K562 (cell line): ENCODE data around the gene COL4A6. TPM values are rescaled to one million over a fixed set of nuclear protein-coding genes. Genes with fewer than 3 reads are reported as not detected.

Experiments
- ATAC-seq: fragments of 200-7000 bp; cut with Tn5 transposase; 3 replicates; pipeline ENCODE4 v1.9.1; 2020; ENCODE audit warnings: moderate library complexity
- BruUV-seq: library from RNA; stranded (reverse); fragments of 400-500 nt; replicated peaks from 2 replicates; lab custom pipeline; 2021; lab: Mats Ljungman, UMichigan
- CTCF ChIA-PET: fragments of 300-600 bp; formaldehyde crosslinking; extraction: SDS; loops from one replicate; lab custom pipeline; 2021; ENCODE audit warnings: low intra/inter-chr PET ratio; lab: Yijun Ruan, JAX
- POLR2A ChIA-PET: fragments of 300-600, 350-650 bp; sonication (Branson Sonifier 250); formaldehyde crosslinking; extraction: SDS; loops from one replicate; lab custom pipeline; 2021; ENCODE audit warnings: antibody characterized with exemption, inconsistent platforms; lab: Yijun Ruan, JAX
- DNase-seq, 4 experiments: peaks; one replicate each; pipeline versions ENCODE4 v3.0.0 to v3.0.0-alpha.2; 2011 to 2018; ENCODE audit warnings: low spot score in 3 of 4, mixed read lengths in 3 of 4; ENCODE audit errors: extremely low read depth in 1 of 4
- FAIRE-seq: peaks from 2 replicates; lab custom pipeline; 2011; peaks lifted over from hg19 to GRCh38; lab: Jason Lieb, UNC
- H2AFZ ChIP-seq: 2 replicates; pipeline ENCODE4 v1.6.0; 2011; ENCODE audit warnings: low read depth, low read length, control low read depth, inconsistent platforms
- H3K27ac ChIP-seq: fragments of 200-600 bp; 3 replicates; pipeline ENCODE4 v1.8.0; 2011; ENCODE audit warnings: low read depth, mild to moderate bottlenecking, control low read depth, inconsistent platforms, low read length, moderate library complexity, mixed read lengths; ENCODE audit errors: extremely low read depth
- H3K27me3 ChIP-seq, 2 experiments: fragments of 300-600 bp in 1 of 2; 2 replicates in 1 of 2; 3 replicates in 1 of 2; pipeline versions ENCODE4 v1.6.0 to v1.8.0; 2011; ENCODE audit warnings: inconsistent platforms in 2 of 2, low read length in 2 of 2, mild to moderate bottlenecking in 1 of 2, mixed read lengths in 1 of 2, moderate library complexity in 1 of 2; ENCODE audit not compliant: control insufficient read depth in 2 of 2, insufficient read depth in 2 of 2
- H3K36me3 ChIP-seq: fragments of 300-600 bp; 3 replicates; pipeline ENCODE4 v1.8.0; 2011; ENCODE audit warnings: mild to moderate bottlenecking, low read length, inconsistent platforms; ENCODE audit not compliant: control insufficient read depth, insufficient read depth
- H3K4me1 ChIP-seq, 2 experiments: fragments of 200-600 bp in 1 of 2; replicated peaks in 1 of 2; 2 replicates in 1 of 2; 3 replicates in 1 of 2; pipeline versions ENCODE4 v1.5.1 to v1.8.0; 2011; ENCODE audit warnings: inconsistent platforms in 2 of 2, low read length in 2 of 2, mild to moderate bottlenecking in 1 of 2, mixed read lengths in 1 of 2, moderate library complexity in 1 of 2; ENCODE audit not compliant: control insufficient read depth in 2 of 2, insufficient read depth in 2 of 2
- H3K4me2 ChIP-seq: 2 replicates; pipeline ENCODE4 v1.6.1; 2011; ENCODE audit warnings: low read length, control low read depth, inconsistent platforms, mixed read lengths; ENCODE audit not compliant: insufficient read depth
- H3K4me3 ChIP-seq: fragments of 200-600 bp; sonication (generic), shearing (Covaris generic); 2 replicates; pipeline ENCODE4 v1.5.1; 2016; ENCODE audit warnings: control low read depth, inconsistent platforms
- H3K79me2 ChIP-seq: fragments of 200-600 bp; 3 replicates; pipeline ENCODE4 v1.8.0; 2011; ENCODE audit warnings: low read length, inconsistent platforms; ENCODE audit not compliant: control insufficient read depth, insufficient read depth
- H3K9ac ChIP-seq, 2 experiments: 2 replicates each; pipeline versions ENCODE4 v1.6.0 to v1.6.1; 2011; ENCODE audit warnings: low read depth in 2 of 2, low read length in 2 of 2, control low read depth in 1 of 2, inconsistent platforms in 1 of 2, mild to moderate bottlenecking in 1 of 2, mixed read lengths in 1 of 2; ENCODE audit not compliant: insufficient read depth in 1 of 2
- H3K9me1 ChIP-seq: one replicate; pipeline ENCODE4 v1.6.0; 2011; ENCODE audit warnings: inconsistent platforms, mild to moderate bottlenecking, low read length, moderate library complexity; ENCODE audit not compliant: control insufficient read depth, insufficient read depth
- H3K9me3 ChIP-seq: replicated peaks from 2 replicates; pipeline ENCODE4 v1.5.1; 2011; ENCODE audit warnings: low read depth, low read length, inconsistent platforms; ENCODE audit not compliant: control insufficient read depth, insufficient read depth
- H4K20me1 ChIP-seq: replicated peaks from 2 replicates; pipeline ENCODE4 v1.6.1; 2011; ENCODE audit warnings: low read length, inconsistent platforms, mixed read lengths; ENCODE audit not compliant: control insufficient read depth, insufficient read depth
- GTF2F1 ChIP-seq: IDR thresholded peaks from 2 replicates; pipeline ENCODE4 v1.6.1; 2011; ENCODE audit warnings: low read depth, low read length, improper control_type of control experiment
- PHB2 ChIP-seq: fragments of 450-650 bp; IDR thresholded peaks from 2 replicates; pipeline ENCODE4 v1.6.1; 2017; ENCODE audit warnings: low read depth
- RFX7 ChIP-seq: fragments of 250-450 bp; sonication (Bioruptor Pico); IDR thresholded peaks from 2 replicates; pipeline ENCODE4 v1.5.1; 2021; ENCODE audit warnings: mild to moderate bottlenecking
- SRSF3 ChIP-seq: fragments of 200-400 bp; formaldehyde crosslinking; IDR thresholded peaks from 2 replicates; pipeline ENCODE4 v1.6.1; 2016; ENCODE audit warnings: mild to moderate bottlenecking, low read length, moderate library complexity; ENCODE audit not compliant: insufficient read depth
- ZKSCAN8 ChIP-seq: fragments of 200-800 bp; sonication (Bioruptor generic); IDR thresholded peaks from 2 replicates; pipeline ENCODE4 v1.6.1; 2016; ENCODE audit warnings: missing genetic modification characterization, missing compliant biosample characterization
- WGBS: fragments of 100-300 bp; shearing (Covaris generic); methylation state at CpG from one replicate; pipeline ENCODE4 v1.1.6; 2016; ENCODE audit warnings: low coverage, mixed read lengths; ENCODE audit not compliant: insufficient coverage; ENCODE audit errors: missing lambda C conversion rate; 5-methylcytosine and 5-hydroxymethylcytosine counted together
- in situ Hi-C: fragments of 300-500 bp; cut with MboI; formaldehyde crosslinking; loops from 4 replicates; pipeline ENCODE4 v1.15.0; 2018; ENCODE audit warnings: inconsistent platforms, mixed read lengths
- intact Hi-C: fragments of 100-400 bp; cut with micrococcal nuclease; formaldehyde crosslinking; loops from 2 replicates; pipeline ENCODE4 v1.14.2; 2022
- polyA plus RNA-seq, 8 experiments: library from polyadenylated mRNA; depleted of rRNA in 4 of 8; stranded (reverse) in 5 of 8; unstranded in 3 of 8; fragments of >200 nt; fragmentation: Nextera tagmentation in 2 of 8; fragmentation: Illumina TruSeq in 1 of 8; extraction: Ambion mirVana in 2 of 8; extraction: Trizol in 1 of 8; gene quantifications; 2 replicates each; pipeline versions ENCODE4 v1.2.1 to v1.2.3, GENCODE V29; 2011 to 2014; ENCODE audit warnings: inconsistent platforms in 1 of 8, missing spikeins in 1 of 8
- total RNA-seq, 7 experiments: library from RNA; depleted of rRNA in 6 of 7; stranded (reverse); fragments of >200 nt in 6 of 7; fragmentation: Illumina TruSeq in 2 of 7; extraction: Trizol in 2 of 7; gene quantifications; 2 replicates each; pipeline versions ENCODE4 v1.2.1 to v1.2.3, GENCODE V29; 2011 to 2021; ENCODE audit warnings: low replicate concordance in 1 of 7
- TF ChIP-seq, protein P1 (sequence below): sonication (generic); formaldehyde crosslinking; IDR thresholded peaks from 2 replicates; pipeline ENCODE4 v1.8.0; 2022; ENCODE audit warnings: missing genetic modification reagents, mild to moderate bottlenecking, borderline replicate concordance

COL4A6 gene
- total and polyA plus RNA-seq, 9 of the 15 experiments (the other 6 are each of a cell fraction or from before 2014, with no cell fraction given) = 0.02 to 0.05 TPM; not detected in 7

- no peak for DNase-seq
- Histone ChIP-seq H3K79me2 (no peaks in the 10 kb centered on the region), H3K4me2 (no peak overlapping the region), H3K9ac (no peak overlapping the region), H3K9me3 (no peaks in the 10 kb centered on the region), H3K4me3 (no peak overlapping the region), H3K4me1 (no peaks in the 10 kb centered on the region; a peak in 1 of 5 replicates), H2AFZ (no peak overlapping the region), H3K36me3 (no peaks in the 10 kb centered on the region), H3K27ac (no peak overlapping the region), H4K20me1 (no peaks in the 10 kb centered on the region), H3K9me1 (no peaks in the 10 kb centered on the region), H3K27me3 (peaks cover 0 to 11% of the 10 kb centered on the region in 2 experiments; a peak in 1 of 5 replicates)
- 0% methylated on average over 3 of the region's 3 CpGs for WGBS
- ATAC-seq = no peak
- ChIA-PET CTCF (no interaction called here), POLR2A (interaction anchor here (0.6 kb wide), 1 partner anchor 194 kb away, joined by 3 read pairs; no protein-coding TSS in a partner anchor)
- in situ Hi-C loops (no loop called here), intact Hi-C loops (no loop called here)
- no peak for FAIRE-seq
- no TSS peak for BruUV-seq
- TF ChIP-seq GTF2F1 (no peak), SRSF3 (no peak), PHB2 (no peak), RFX7 (CRISPR knock-in tag) (no peak), ZKSCAN8 (CRISPR knock-in tag) (no peak)
- TF ChIP-seq, protein P1, sequence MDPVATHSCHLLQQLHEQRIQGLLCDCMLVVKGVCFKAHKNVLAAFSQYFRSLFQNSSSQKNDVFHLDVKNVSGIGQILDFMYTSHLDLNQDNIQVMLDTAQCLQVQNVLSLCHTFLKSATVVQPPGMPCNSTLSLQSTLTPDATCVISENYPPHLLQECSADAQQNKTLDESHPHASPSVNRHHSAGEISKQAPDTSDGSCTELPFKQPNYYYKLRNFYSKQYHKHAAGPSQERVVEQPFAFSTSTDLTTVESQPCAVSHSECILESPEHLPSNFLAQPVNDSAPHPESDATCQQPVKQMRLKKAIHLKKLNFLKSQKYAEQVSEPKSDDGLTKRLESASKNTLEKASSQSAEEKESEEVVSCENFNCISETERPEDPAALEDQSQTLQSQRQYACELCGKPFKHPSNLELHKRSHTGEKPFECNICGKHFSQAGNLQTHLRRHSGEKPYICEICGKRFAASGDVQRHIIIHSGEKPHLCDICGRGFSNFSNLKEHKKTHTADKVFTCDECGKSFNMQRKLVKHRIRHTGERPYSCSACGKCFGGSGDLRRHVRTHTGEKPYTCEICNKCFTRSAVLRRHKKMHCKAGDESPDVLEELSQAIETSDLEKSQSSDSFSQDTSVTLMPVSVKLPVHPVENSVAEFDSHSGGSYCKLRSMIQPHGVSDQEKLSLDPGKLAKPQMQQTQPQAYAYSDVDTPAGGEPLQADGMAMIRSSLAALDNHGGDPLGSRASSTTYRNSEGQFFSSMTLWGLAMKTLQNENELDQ (CRISPR knock-in tag) = no peak
- TF ChIP-seq, all 486 proteins: peak for 0
Measured at GRCh38 chrX:108173874-108174273, 264.3 kb downstream of the COL4A6 start.
